Measurements from ENCODE around the gene PERM1. TPM values are rescaled to one million over a fixed set of nuclear protein-coding genes. Genes with fewer than 3 reads are reported as not detected.

Gene PERM1
- total RNA-seq, 1 experiment from 2014 or later: 1.5 TPM

DNA sequence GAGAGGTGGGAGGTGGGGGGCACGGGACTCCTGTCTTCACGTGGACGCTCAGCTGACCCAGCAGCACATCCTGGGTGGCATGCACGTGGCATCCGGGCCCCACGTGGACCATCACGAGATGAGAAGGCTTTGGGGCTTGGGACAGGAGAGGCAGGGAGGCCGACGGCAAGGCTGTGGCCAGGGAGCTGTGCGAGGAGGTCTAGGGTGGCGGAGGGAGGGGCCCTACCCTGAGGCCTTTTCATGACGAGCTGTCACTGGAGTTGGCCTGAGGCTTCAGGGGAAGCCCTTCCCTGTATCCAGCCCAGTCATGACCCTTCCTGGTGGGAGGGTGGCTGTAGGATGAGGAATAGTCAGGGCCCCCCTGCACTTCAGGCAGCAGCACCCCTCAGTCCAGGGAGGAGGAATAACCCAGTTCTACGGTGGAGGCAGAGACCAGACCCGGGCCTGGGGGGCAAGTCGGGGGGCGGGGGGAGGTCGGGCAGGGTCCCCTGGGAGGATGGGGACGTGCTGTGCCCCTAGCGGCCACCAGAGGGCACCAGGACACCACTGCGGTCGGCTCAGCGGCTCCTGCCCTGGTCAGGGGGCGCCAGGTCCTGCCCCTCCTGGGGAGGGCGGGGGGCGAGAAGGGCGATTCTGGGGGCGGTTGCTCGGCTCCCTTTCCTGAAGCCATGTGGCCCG is 2.0 kb upstream of the PERM1 start:
- Histone ChIP-seq H3K9me3 (ENCODE audit: control insufficient read depth, insufficient read depth, low read depth, low read length) (no peaks in the 10 kb centered on the region), H3K36me3 (ENCODE audit: control insufficient read depth, insufficient read depth, low read length) (no peaks in the 10 kb centered on the region), H3K27ac (ENCODE audit: low read length) (no peak overlapping the region), H3K4me1 (ENCODE audit: control insufficient read depth, insufficient read depth, low read length) (no peaks in the 10 kb centered on the region; the same call in 1 of the 2 replicates), H3K4me3 (ENCODE audit: low read depth in 2 of 2, low read length in 2 of 2) (peak overlapping the region; percentile 18 to 29; a peak in 3 of 4 replicates), H3K27me3 (ENCODE audit: control insufficient read depth, insufficient read depth, low read length) (no peaks in the 10 kb centered on the region)
- ChIA-PET CTCF (interaction anchor here (0.5 to 2.2 kb wide), 9 partner anchors 14 to 310 kb away, joined by 3 to 11 read pairs (median 5); partner anchors contain the start of gene HES4), POLR2A (no interaction called here)
- intact Hi-C loops (cut with micrococcal nuclease; ENCODE audit: unreplicated experiment) (no loop called here), in situ Hi-C loops (cut with HindIII; ENCODE audit: low pct_unique_long_range_greater_than_20kb, low sequenced_read_pairs) (no loop called here)
- ATAC-seq (peak; percentile 74), DNase-seq (ENCODE audit: low read depth, low spot score) (no peak)
- TF ChIP-seq, protein P1, sequence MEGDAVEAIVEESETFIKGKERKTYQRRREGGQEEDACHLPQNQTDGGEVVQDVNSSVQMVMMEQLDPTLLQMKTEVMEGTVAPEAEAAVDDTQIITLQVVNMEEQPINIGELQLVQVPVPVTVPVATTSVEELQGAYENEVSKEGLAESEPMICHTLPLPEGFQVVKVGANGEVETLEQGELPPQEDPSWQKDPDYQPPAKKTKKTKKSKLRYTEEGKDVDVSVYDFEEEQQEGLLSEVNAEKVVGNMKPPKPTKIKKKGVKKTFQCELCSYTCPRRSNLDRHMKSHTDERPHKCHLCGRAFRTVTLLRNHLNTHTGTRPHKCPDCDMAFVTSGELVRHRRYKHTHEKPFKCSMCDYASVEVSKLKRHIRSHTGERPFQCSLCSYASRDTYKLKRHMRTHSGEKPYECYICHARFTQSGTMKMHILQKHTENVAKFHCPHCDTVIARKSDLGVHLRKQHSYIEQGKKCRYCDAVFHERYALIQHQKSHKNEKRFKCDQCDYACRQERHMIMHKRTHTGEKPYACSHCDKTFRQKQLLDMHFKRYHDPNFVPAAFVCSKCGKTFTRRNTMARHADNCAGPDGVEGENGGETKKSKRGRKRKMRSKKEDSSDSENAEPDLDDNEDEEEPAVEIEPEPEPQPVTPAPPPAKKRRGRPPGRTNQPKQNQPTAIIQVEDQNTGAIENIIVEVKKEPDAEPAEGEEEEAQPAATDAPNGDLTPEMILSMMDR (IDR thresholded peaks at IDR 0.05): peak; percentile 98
- TF ChIP-seq SIN3A (IDR thresholded peaks at IDR 0.05; ENCODE audit: borderline replicate concordance, insufficient read depth, low read depth, low read length): no peak
- BruUV-seq (replicated peaks): no TSS peak

DNA sequence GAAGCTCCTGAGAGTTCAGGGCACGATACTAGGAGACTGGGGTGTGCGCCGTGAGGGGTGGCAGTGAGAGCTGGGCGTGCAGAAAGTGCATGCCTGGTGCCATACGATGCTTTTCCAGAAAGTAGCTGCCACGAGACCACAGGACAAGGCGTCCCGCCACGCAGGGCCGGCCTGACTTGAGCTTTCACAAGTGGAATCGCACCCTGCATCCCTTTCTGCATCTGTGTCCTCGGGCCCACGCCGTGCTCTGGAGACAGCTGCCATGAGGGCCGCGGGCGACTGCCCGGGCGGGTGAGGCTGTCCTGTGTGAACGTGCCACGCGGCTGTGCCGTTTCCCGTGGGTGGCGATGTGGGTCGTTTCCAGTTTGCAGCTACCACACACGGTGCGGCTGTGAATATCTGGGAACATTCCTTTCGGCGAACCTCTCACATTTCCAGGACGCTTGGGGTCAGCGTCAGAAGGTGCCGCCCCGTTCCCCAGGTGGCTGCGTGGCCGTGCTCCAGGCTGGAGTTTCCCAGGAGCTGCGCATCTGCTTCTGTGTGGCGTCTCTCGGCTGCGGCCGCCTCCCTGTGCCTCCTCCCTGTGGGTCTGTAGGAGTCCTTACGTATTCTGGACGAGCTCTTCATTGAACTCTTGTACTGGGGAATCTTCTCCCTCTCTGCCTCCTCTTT is 1.0 kb upstream of the PERM1 start:
- BruUV-seq (replicated peaks): no TSS peak
- ChIA-PET CTCF (interaction anchor here (0.5 to 2.2 kb wide), 2 partner anchors 80 to 268 kb away, joined by 5 to 9 read pairs; no protein-coding TSS in a partner anchor), POLR2A (interaction anchor here (0.5 to 0.7 kb wide), 3 partner anchors 300 to 395 kb away, joined by 3 to 4 read pairs (median 3); no protein-coding TSS in a partner anchor)
- TF ChIP-seq TCF7L2 (IDR thresholded peaks at IDR 0.05; ENCODE audit: low read depth, low read length): no peak
- TF ChIP-seq SIN3A (IDR thresholded peaks at IDR 0.05; ENCODE audit: borderline replicate concordance, insufficient read depth, low read depth, low read length): no peak
- no peak for TF ChIP-seq REST (IDR thresholded peaks at IDR 0.05; ENCODE audit: insufficient read depth in 1 of 2, low read depth in 2 of 2, low read length in 1 of 2)
- Histone ChIP-seq H3K4me3 (ENCODE audit: low read depth in 2 of 2, low read length in 2 of 2) (no peak overlapping the region), H3K36me3 (ENCODE audit: control insufficient read depth, insufficient read depth, low read length) (no peaks in the 10 kb centered on the region), H3K9me3 (ENCODE audit: control insufficient read depth, insufficient read depth, low read depth, low read length) (no peaks in the 10 kb centered on the region), H3K27me3 (ENCODE audit: control insufficient read depth, insufficient read depth, low read length) (no peaks in the 10 kb centered on the region), H3K27ac (ENCODE audit: low read length) (no peak overlapping the region), H3K4me1 (ENCODE audit: control insufficient read depth, insufficient read depth, low read length) (no peaks in the 10 kb centered on the region; the same call in 1 of the 2 replicates)
- intact Hi-C loops (cut with micrococcal nuclease; ENCODE audit: unreplicated experiment) (no loop called here), in situ Hi-C loops (cut with HindIII; ENCODE audit: low pct_unique_long_range_greater_than_20kb, low sequenced_read_pairs) (no loop called here)
- ATAC-seq: no peak
- DNase-seq (ENCODE audit: low read depth, low spot score): no peak

- no peak overlapping the region for H3K27ac ChIP-seq (ENCODE audit: low read length)
- H3K4me1 ChIP-seq (ENCODE audit: control insufficient read depth, insufficient read depth, low read length): no peaks in the 10 kb centered on the region; the same call in 1 of the 2 replicates
- intact Hi-C loops (cut with micrococcal nuclease; ENCODE audit: unreplicated experiment) (no loop called here), in situ Hi-C loops (cut with HindIII; ENCODE audit: low pct_unique_long_range_greater_than_20kb, low sequenced_read_pairs) (no loop called here)
- no peaks in the 10 kb centered on the region for H3K36me3 ChIP-seq (ENCODE audit: control insufficient read depth, insufficient read depth, low read length)
- H3K9me3 ChIP-seq (ENCODE audit: control insufficient read depth, insufficient read depth, low read depth, low read length): no peaks in the 10 kb centered on the region
- BruUV-seq (replicated peaks): no TSS peak
- no peak for DNase-seq (ENCODE audit: low read depth, low spot score)
- no peak overlapping the region for H3K4me3 ChIP-seq (ENCODE audit: low read depth in 2 of 2, low read length in 2 of 2)
- CTCF ChIA-PET: interaction anchor here (1.2 kb wide), 1 partner anchor 21 kb away, joined by 3 read pairs; no protein-coding TSS in a partner anchor
- no peaks in the 10 kb centered on the region for H3K27me3 ChIP-seq (ENCODE audit: control insufficient read depth, insufficient read depth, low read length)
- POLR2A ChIA-PET: no interaction called here
- ATAC-seq: no peak
- TF ChIP-seq TCF7L2 (IDR thresholded peaks at IDR 0.05; ENCODE audit: low read depth, low read length) (no peak), POLR2AphosphoS5 (IDR thresholded peaks at IDR 0.05; ENCODE audit: low read depth, low read length) (no peak), REST (IDR thresholded peaks at IDR 0.05; ENCODE audit: insufficient read depth in 1 of 2, low read depth in 2 of 2, low read length in 1 of 2) (no peak; a peak in 1 of 4 replicates), SIN3A (IDR thresholded peaks at IDR 0.05; ENCODE audit: borderline replicate concordance, insufficient read depth, low read depth, low read length) (no peak)
- TF ChIP-seq, protein P1 (IDR thresholded peaks at IDR 0.05): no peak
Observed at GRCh38 chr1:981491-981954, 370 bp downstream of the PERM1 start.

Data from Panc1 (cell line).